GM13977 (cell line): ENCODE data around the gene DGKI.

ENCODE experiments used
- DNase-seq: peaks from one replicate; pipeline ENCODE4 v3.0.0; 2012; ENCODE audit warnings: low spot score
- CTCF ChIP-seq: IDR thresholded peaks from 2 replicates; pipeline ENCODE4 v1.5.1; 2012; ENCODE audit warnings: mild to moderate bottlenecking, control low read depth; ENCODE audit not compliant: insufficient read depth; ENCODE audit errors: extremely low read depth, missing control alignments
- in situ Hi-C: fragments of 300-500 bp; cut with MboI; formaldehyde crosslinking; loops from one replicate; pipeline ENCODE4 v1.12.0; 2022; ENCODE audit warnings: low sequenced_read_pairs, low pct_unique_long_range_greater_than_20kb, mixed read lengths, inconsistent platforms; ENCODE audit not compliant: unreplicated experiment

The DGKI gene

DNA sequence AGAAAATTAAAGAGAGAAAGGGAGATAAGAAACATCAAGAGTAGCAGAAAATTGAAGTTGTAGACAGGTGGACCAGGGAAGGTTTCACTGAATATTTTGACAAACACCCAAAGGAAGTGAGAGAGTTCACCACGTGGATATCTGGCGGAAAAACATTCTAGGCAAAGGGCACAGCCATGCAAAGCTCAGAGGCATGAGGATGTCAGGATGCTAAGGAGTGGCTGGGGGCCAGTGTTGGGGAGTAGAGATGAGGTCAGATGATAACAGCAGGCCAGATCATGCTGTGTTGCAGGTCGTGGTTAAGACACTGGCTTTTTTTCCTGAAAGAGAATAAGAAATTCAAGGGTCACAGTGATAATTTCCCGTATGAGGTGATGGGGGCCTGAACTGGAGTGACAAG, 181.9 kb downstream of the DGKI start:
- no peak for DNase-seq
- no peak for TF ChIP-seq CTCF
- in situ Hi-C loops: no loop called here

GRCh38 chr7:137661634-137662033, 185.1 kb downstream of the DGKI start:
- no peak for TF ChIP-seq CTCF
- in situ Hi-C loops: no loop called here
- no peak for DNase-seq

GRCh38 chr7:137658190-137658900, 188.4 kb downstream of the DGKI start:
- no peak for TF ChIP-seq CTCF
- in situ Hi-C loops: loop anchor here (10.0 kb wide), 1 partner anchor 346 kb away; the partner anchor contains the start of gene CREB3L2

GRCh38 chr7:137657476-137658189, 189.1 kb downstream of the DGKI start:
- TF ChIP-seq CTCF: no peak
- in situ Hi-C loops: loop anchor here (10.0 kb wide), 1 partner anchor 347 kb away; the partner anchor contains the start of gene CREB3L2

More at GRCh38 chr7:137658190-137658900, 188.4 kb downstream of the DGKI start:
- no peak for DNase-seq

DNA sequence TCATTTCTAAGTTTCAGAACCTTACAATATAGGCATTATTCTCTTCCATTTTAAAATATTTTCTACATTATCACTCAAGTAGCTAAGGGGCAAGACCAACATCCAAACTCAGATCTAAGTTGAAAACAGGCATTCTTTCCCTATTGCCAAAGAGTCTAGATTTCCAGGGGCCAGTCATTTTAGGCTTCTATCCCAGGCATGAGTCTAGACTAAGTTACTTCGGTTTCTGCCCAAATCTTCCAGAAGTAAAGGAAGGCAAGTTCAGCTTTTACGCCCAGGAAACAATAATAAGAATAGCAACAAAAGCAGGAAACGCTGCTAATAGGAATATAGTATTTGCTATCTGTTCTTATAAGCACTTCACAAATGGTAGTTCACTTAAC, 189.9 kb downstream of the DGKI start:
- in situ Hi-C loops: loop anchor here (10.0 kb wide), 1 partner anchor 348 kb away; the partner anchor contains the start of gene CREB3L2
- DNase-seq: no peak
- TF ChIP-seq CTCF: no peak

More at GRCh38 chr7:137657476-137658189, 189.1 kb downstream of the DGKI start:
- DNase-seq: no peak

- in situ Hi-C loops: loop anchor here (10.0 kb wide), 1 partner anchor 348 kb away; the partner anchor contains the start of gene CREB3L2
- TF ChIP-seq CTCF: peak; percentile 69
- DNase-seq: peak; percentile 69
These were observed 190.4 kb downstream of the DGKI start for GRCh38 chr7:137656227-137656849.
